ENCODE results near the gene LCORL. TPM values are rescaled to one million over a fixed set of nuclear protein-coding genes. Genes with fewer than 3 reads are reported as not detected.

The LCORL gene
- total RNA-seq, 1 donor from 2014 or later = 5.3 TPM

- H3K4me1 ChIP-seq = no peaks in the 10 kb centered on the region
- peaks cover 6% of the 10 kb centered on the region for H3K9me3 ChIP-seq (replicated peaks)
- no peak for DNase-seq
- H3K36me3 ChIP-seq = peaks cover 57% of the 10 kb centered on the region
- H3K27ac ChIP-seq (replicated peaks) = no peak overlapping the region
- intact Hi-C loops (cut with micrococcal nuclease) = no loop called here
- TF ChIP-seq CTCF (IDR thresholded peaks at IDR 0.05; ENCODE audit: borderline replicate concordance) = no peak
- H3K4me3 ChIP-seq = no peak overlapping the region
- H3K27me3 ChIP-seq (ENCODE audit: low read depth) = no peaks in the 10 kb centered on the region
Observed at GRCh38 chr4:17956245-17956644, 65.3 kb downstream of the LCORL start.

- TF ChIP-seq CTCF (IDR thresholded peaks at IDR 0.05; ENCODE audit: borderline replicate concordance) = no peak
- Histone ChIP-seq H3K9me3 (replicated peaks) (no peaks in the 10 kb centered on the region), H3K4me3 (no peak overlapping the region), H3K36me3 (peaks cover 4% of the 10 kb centered on the region), H3K27ac (replicated peaks) (no peak overlapping the region), H3K27me3 (ENCODE audit: low read depth) (no peaks in the 10 kb centered on the region), H3K4me1 (no peaks in the 10 kb centered on the region)
- no peak for DNase-seq
- intact Hi-C loops (cut with micrococcal nuclease) = no loop called here
Observed at GRCh38 chr4:17945303-17945702, 76.3 kb downstream of the LCORL start.

GRCh38 chr4:17941731-17942130 is 79.8 kb downstream of the LCORL start:
- intact Hi-C loops (cut with micrococcal nuclease) = no loop called here
- H3K27me3 ChIP-seq (ENCODE audit: low read depth) = no peaks in the 10 kb centered on the region

GRCh38 chr4:17939054-17939453 is 82.5 kb downstream of the LCORL start:
- Histone ChIP-seq H3K27me3 (ENCODE audit: low read depth) (no peaks in the 10 kb centered on the region), H3K36me3 (no peaks in the 10 kb centered on the region)
- intact Hi-C loops (cut with micrococcal nuclease) = no loop called here

More at GRCh38 chr4:17941731-17942130, 79.8 kb downstream of the LCORL start:
- Histone ChIP-seq H3K36me3 (peaks cover 1% of the 10 kb centered on the region), H3K9me3 (replicated peaks) (no peaks in the 10 kb centered on the region), H3K4me1 (no peaks in the 10 kb centered on the region), H3K27ac (replicated peaks) (no peak overlapping the region), H3K4me3 (no peak overlapping the region)
- TF ChIP-seq CTCF (IDR thresholded peaks at IDR 0.05; ENCODE audit: borderline replicate concordance) = no peak
- DNase-seq = no peak

GRCh38 chr4:17934286-17934685 is 87.3 kb downstream of the LCORL start:
- Histone ChIP-seq H3K36me3 (no peaks in the 10 kb centered on the region), H3K27ac (replicated peaks) (no peak overlapping the region), H3K9me3 (replicated peaks) (peaks cover 18% of the 10 kb centered on the region), H3K4me1 (no peaks in the 10 kb centered on the region), H3K4me3 (no peak overlapping the region), H3K27me3 (ENCODE audit: low read depth) (no peaks in the 10 kb centered on the region)
- TF ChIP-seq CTCF (IDR thresholded peaks at IDR 0.05; ENCODE audit: borderline replicate concordance) = no peak
- intact Hi-C loops (cut with micrococcal nuclease) = no loop called here
- no peak for DNase-seq

More at GRCh38 chr4:17939054-17939453, 82.5 kb downstream of the LCORL start:
- Histone ChIP-seq H3K9me3 (replicated peaks) (peaks cover under 1% of the 10 kb centered on the region), H3K4me1 (no peaks in the 10 kb centered on the region), H3K27ac (replicated peaks) (no peak overlapping the region), H3K4me3 (no peak overlapping the region)
- TF ChIP-seq CTCF (IDR thresholded peaks at IDR 0.05; ENCODE audit: borderline replicate concordance) = no peak
- DNase-seq = no peak

DNA sequence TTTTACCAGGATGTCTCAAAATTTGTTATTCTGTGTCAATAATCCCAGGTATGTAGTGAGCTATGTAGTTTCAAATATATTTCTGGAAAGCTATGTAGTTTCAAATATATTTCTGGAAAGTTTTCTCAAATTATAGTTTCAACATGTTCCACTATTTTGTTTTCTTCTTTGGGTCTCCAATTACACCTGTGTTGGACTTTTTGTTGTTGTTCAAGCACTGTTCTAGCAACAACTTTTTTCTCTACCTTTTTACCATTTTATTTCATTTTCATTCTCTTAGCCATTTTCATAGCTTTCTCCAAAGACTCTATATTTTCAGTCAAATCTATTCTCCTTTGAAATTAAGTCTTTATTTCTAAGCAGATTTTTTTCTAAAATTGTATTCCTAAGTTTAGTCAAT is 88.4 kb downstream of the LCORL start:
- no peaks in the 10 kb centered on the region for H3K4me1 ChIP-seq
- no peaks in the 10 kb centered on the region for H3K27me3 ChIP-seq (ENCODE audit: low read depth)
- H3K9me3 ChIP-seq (replicated peaks) = peaks cover 29% of the 10 kb centered on the region
- intact Hi-C loops (cut with micrococcal nuclease) = no loop called here
- peaks cover 5% of the 10 kb centered on the region for H3K36me3 ChIP-seq
- DNase-seq = no peak
- H3K27ac ChIP-seq (replicated peaks) = no peak overlapping the region
- no peak overlapping the region for H3K4me3 ChIP-seq
- TF ChIP-seq CTCF (IDR thresholded peaks at IDR 0.05; ENCODE audit: borderline replicate concordance) = no peak

All from left ventricle myocardium inferior (tissue), 1 donor.